HEK293T (cell line): Measurements from ENCODE around the gene IGF1R.

Experiments used
- CTCF ChIA-PET: fragments of 350-600 bp; formaldehyde crosslinking; extraction: SDS; loops from one replicate; lab custom pipeline; 2021; ENCODE audit warnings: antibody characterized with exemption, inconsistent platforms; lab: Yijun Ruan, JAX
- POLR2A ChIA-PET: fragments of 350-600 bp; formaldehyde crosslinking; extraction: SDS; loops from one replicate; lab custom pipeline; 2020; ENCODE audit warnings: antibody characterized with exemption, inconsistent platforms; lab: Yijun Ruan, JAX
- DNase-seq: peaks from one replicate; pipeline ENCODE4 v3.0.0; 2012; ENCODE audit warnings: mixed read lengths; ENCODE audit errors: extremely low spot score
- ARNT ChIP-seq: fragments of 450-650 bp; IDR thresholded peaks from 2 replicates; pipeline ENCODE4 v1.6.1; 2017; ENCODE audit warnings: mild to moderate bottlenecking
- BHLHE40 ChIP-seq: fragments of 450-650 bp; IDR thresholded peaks from 2 replicates; pipeline ENCODE4 v1.6.1; 2016; ENCODE audit warnings: mild to moderate bottlenecking, moderate library complexity, borderline replicate concordance
- CTBP1 ChIP-seq: fragments of 450-650 bp; IDR thresholded peaks from 2 replicates; pipeline ENCODE4 v1.6.1; 2016; ENCODE audit warnings: borderline replicate concordance
- ELF4 ChIP-seq: fragments of 450-650 bp; IDR thresholded peaks from 2 replicates; pipeline ENCODE4 v1.6.1; 2017; ENCODE audit warnings: antibody characterized with exemption
- FOXA1 ChIP-seq: fragments of 450-650 bp; IDR thresholded peaks from 2 replicates; pipeline ENCODE4 v1.6.1; 2016; ENCODE audit warnings: mild to moderate bottlenecking
- FOXK2 ChIP-seq: fragments of 450-650 bp; IDR thresholded peaks from 2 replicates; pipeline ENCODE4 v1.6.1; 2016; ENCODE audit warnings: mild to moderate bottlenecking
- FOXM1 ChIP-seq: fragments of 450-650 bp; IDR thresholded peaks from 2 replicates; pipeline ENCODE4 v1.6.1; 2017; ENCODE audit warnings: mild to moderate bottlenecking, borderline replicate concordance
- HDGF ChIP-seq: fragments of 450-650 bp; IDR thresholded peaks from 2 replicates; pipeline ENCODE4 v1.6.1; 2017; ENCODE audit warnings: antibody characterized with exemption, borderline replicate concordance
- L3MBTL2 ChIP-seq: fragments of 450-650 bp; conservative IDR thresholded peaks from 2 replicates; pipeline ENCODE4 v1.6.1; 2016; ENCODE audit warnings: mild to moderate bottlenecking
- LEF1 ChIP-seq: fragments of 450-650 bp; IDR thresholded peaks from 2 replicates; pipeline ENCODE4 v1.6.1; 2017; ENCODE audit warnings: mild to moderate bottlenecking, borderline replicate concordance
- NFRKB ChIP-seq: fragments of 450-650 bp; IDR thresholded peaks from 2 replicates; pipeline ENCODE4 v1.6.1; 2016; ENCODE audit warnings: mild to moderate bottlenecking, moderate library complexity
- SP1 ChIP-seq: fragments of 450-650 bp; IDR thresholded peaks from 2 replicates; pipeline ENCODE4 v1.6.1; 2017
- SUZ12 ChIP-seq: fragments of 450-650 bp; IDR thresholded peaks from 2 replicates; pipeline ENCODE4 v1.6.1; 2016; ENCODE audit warnings: mild to moderate bottlenecking
- TARDBP ChIP-seq: fragments of 450-650 bp; IDR thresholded peaks from 2 replicates; pipeline ENCODE4 v1.6.1; 2016
- ZNF384 ChIP-seq: fragments of 450-650 bp; IDR thresholded peaks from 2 replicates; pipeline ENCODE4 v1.6.1; 2016
- TF ChIP-seq, protein P1 (sequence below): fragments of 450-650 bp; IDR thresholded peaks from 2 replicates; pipeline ENCODE4 v1.6.1; 2016

The IGF1R gene

GRCh38 chr15:98667521-98668179 lies 19.3 kb downstream of the IGF1R start:
- ChIA-PET CTCF (interaction anchor here (0.9 to 1.5 kb wide), 3 partner anchors 9 to 183 kb away, joined by 4 to 5 read pairs (median 4); no protein-coding TSS in a partner anchor), POLR2A (no interaction called here)
- TF ChIP-seq SP1: no peak
- no peak for TF ChIP-seq BHLHE40
- no peak for TF ChIP-seq NFRKB
- TF ChIP-seq FOXK2: no peak
- TF ChIP-seq, protein P1, sequence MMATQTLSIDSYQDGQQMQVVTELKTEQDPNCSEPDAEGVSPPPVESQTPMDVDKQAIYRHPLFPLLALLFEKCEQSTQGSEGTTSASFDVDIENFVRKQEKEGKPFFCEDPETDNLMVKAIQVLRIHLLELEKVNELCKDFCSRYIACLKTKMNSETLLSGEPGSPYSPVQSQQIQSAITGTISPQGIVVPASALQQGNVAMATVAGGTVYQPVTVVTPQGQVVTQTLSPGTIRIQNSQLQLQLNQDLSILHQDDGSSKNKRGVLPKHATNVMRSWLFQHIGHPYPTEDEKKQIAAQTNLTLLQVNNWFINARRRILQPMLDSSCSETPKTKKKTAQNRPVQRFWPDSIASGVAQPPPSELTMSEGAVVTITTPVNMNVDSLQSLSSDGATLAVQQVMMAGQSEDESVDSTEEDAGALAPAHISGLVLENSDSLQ: no peak
- no peak for TF ChIP-seq ELF4
- TF ChIP-seq HDGF: no peak
- no peak for TF ChIP-seq CTBP1
- no peak for TF ChIP-seq LEF1
- no peak for TF ChIP-seq TARDBP
- TF ChIP-seq FOXM1: no peak
- TF ChIP-seq L3MBTL2: no peak
- TF ChIP-seq ZNF384: no peak
- no peak for TF ChIP-seq ARNT
- no peak for TF ChIP-seq SUZ12
- no peak for TF ChIP-seq FOXA1
- DNase-seq: no peak

GRCh38 chr15:98668566-98669308 lies 20.4 kb downstream of the IGF1R start:
- ChIA-PET CTCF (interaction anchor here (0.7 to 1.5 kb wide), 3 partner anchors 9 to 182 kb away, joined by 3 to 4 read pairs (median 3); no protein-coding TSS in a partner anchor), POLR2A (no interaction called here)

DNA sequence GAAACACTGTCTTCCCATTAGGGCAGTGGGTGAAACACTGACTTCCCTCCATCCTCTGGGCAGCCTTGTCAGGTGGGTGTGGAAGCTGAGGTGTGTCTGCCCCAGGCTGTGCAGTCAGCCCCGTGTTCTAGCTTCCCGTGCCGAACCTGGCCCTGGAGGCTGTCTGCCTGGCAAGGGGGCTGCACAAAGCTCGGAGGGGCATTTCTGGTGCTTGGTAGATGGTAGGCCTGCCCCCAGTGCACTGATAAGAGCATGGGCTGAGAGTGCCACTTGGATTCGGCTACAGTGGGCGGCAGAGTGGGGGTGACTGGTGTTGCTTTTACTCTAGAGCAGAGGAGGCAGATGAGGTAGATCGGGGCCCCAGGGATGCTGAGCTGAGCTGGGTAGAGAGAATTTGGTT lies 21.3 kb downstream of the IGF1R start:
- ChIA-PET POLR2A (no interaction called here), CTCF (interaction anchor here (1.3 kb wide), 1 partner anchor 109 kb away, joined by 4 read pairs; no protein-coding TSS in a partner anchor)
- no peak for TF ChIP-seq FOXK2
- no peak for TF ChIP-seq FOXM1
- no peak for DNase-seq

More at GRCh38 chr15:98668566-98669308, 20.4 kb downstream of the IGF1R start:
- DNase-seq: no peak
- TF ChIP-seq CTBP1: no peak
- TF ChIP-seq ELF4: no peak
- no peak for TF ChIP-seq ZNF384
- no peak for TF ChIP-seq ARNT
- no peak for TF ChIP-seq SP1
- TF ChIP-seq FOXM1: no peak
- TF ChIP-seq LEF1: no peak
- TF ChIP-seq NFRKB: no peak
- TF ChIP-seq TARDBP: no peak
- no peak for TF ChIP-seq FOXK2
- TF ChIP-seq, protein P1: no peak
- no peak for TF ChIP-seq SUZ12

DNA sequence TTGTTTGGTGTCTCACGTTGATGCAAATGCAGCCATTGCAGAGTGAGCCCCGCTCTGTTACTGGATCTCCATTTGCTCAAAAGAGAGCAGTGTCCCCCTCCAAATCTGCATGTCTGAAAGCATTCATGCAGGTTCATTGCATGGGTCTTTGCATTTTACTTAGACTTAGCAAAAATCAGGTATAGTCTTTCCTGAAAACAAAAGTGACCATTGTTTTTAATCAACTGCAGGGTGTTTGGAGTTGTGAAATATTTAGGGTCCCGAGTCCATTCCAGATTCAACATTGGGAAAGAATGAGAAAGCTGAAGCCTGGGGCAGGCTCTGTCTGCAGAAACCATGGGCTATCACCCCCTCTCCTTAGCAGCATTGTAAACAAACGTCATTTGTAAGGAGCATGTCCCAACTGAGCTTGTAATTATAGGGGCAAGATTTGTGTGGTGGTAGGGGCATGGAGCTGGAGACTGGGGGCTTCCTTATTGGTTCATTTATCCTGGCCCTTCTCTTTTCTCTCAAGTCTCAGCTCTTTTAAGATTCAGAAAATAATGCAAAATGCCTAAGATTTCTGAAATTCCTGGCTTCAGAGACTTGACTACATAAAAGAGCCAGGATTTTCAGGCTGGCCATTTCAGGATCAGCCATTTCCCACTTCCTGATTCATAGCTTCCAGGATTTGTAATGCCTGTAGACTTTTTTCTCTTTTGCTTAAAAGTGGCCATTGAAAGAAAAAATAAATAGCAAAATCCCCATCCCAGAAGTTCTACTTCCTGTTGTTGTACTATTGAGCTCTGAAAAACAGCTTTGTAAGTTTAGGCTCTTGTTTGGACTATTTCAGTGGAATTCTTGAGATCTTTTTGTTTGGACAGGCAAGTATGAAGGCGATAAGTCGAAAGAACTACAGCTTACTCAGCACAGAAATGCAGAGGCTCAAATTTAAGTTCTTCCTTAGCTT lies 23.0 kb downstream of the IGF1R start:
- ChIA-PET CTCF (interaction anchor here (1.3 kb wide), 1 partner anchor 14 kb away, joined by 9 read pairs; no protein-coding TSS in a partner anchor), POLR2A (interaction anchor here (0.8 to 1.1 kb wide), 2 partner anchors 11 to 193 kb away, joined by 3 to 4 read pairs; no protein-coding TSS in a partner anchor)
- TF ChIP-seq TARDBP: no peak
- DNase-seq: no peak

- POLR2A ChIA-PET: no interaction called here
- TF ChIP-seq ZNF384 (no peak), TARDBP (no peak), LEF1 (no peak), HDGF (no peak), SP1 (no peak), FOXK2 (no peak), NFRKB (no peak), ELF4 (no peak), BHLHE40 (no peak), CTBP1 (no peak), ARNT (no peak), L3MBTL2 (no peak), FOXM1 (no peak), FOXA1 (no peak), SUZ12 (no peak)
- TF ChIP-seq, protein P1: no peak
- no peak for DNase-seq
- CTCF ChIA-PET: interaction anchor here (0.9 to 1.4 kb wide), 4 partner anchors 13 to 427 kb away, joined by 3 to 4 read pairs (median 3); no protein-coding TSS in a partner anchor
Observed at GRCh38 chr15:98673133-98673532, 24.8 kb downstream of the IGF1R start.
